Measurements from ENCODE around the gene PTGER3. TPM values are rescaled to one million over a fixed set of nuclear protein-coding genes. Genes with fewer than 3 reads are reported as not detected.
A peak's percentile ranks its signal among the peaks of the same experiment; 100 is the strongest.

PTGER3 gene
- total RNA-seq, 1 donor from 2014 or later: 1.3 TPM

Small RNA genes lying within 50 kb of the gene (microRNA-seq; reads per million reads assigned to microRNA genes)
- gene MIR186: 428 reads per million, percentile 73 among the genes with 10 or more reads in this experiment

Other genes starting within 250 kb of the PTGER3 start
- gene ZRANB2, start 33.2 kb upstream of the PTGER3 start, total RNA-seq: 46.0 TPM